ENCODE results near the gene CDH4.
A peak's percentile ranks its signal among the peaks of the same experiment; 100 is the strongest.

Gene CDH4

DNA sequence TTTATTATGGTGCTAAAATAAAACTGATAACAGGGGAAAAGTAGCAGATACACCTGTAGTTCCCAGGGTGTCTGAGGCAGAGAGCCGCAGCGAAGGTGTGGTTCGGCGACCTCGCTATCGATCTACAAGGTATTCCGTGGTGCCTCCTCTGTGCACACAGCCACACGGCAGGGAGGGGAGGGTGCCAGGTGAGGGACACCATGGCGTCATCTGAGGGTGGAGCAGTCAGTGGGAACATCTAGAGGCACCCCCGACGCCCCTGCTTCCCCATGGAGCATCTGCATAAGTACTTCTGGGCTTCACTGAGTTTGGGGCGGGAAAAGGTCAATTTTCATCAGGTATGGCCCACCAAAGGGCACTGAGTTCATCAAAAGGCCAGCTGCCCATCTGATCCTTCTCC, 570.3 kb downstream of the CDH4 start:
- Histone ChIP-seq H3K4me1 (ENCODE audit: control insufficient read depth, insufficient read depth, low read length) (no peaks in the 10 kb centered on the region), H3K27ac (ENCODE audit: extremely low read depth, low read depth, low read length) (no peak overlapping the region), H3K36me3 (ENCODE audit: control insufficient read depth in 2 of 2, insufficient read depth in 1 of 2, low read length in 2 of 2) (no peaks in the 10 kb centered on the region), H3K9me3 (ENCODE audit: control insufficient read depth, insufficient read depth, low read depth, low read length) (no peaks in the 10 kb centered on the region), H3K4me3 (ENCODE audit: low read depth, low read length) (no peak overlapping the region)
- CTCF ChIA-PET = no interaction called here
- no peak for TF ChIP-seq ZNF600 (tag by site-specific recombination; IDR thresholded peaks at IDR 0.05)
- no peak for TF ChIP-seq ZNF132 (tag by site-specific recombination; IDR thresholded peaks at IDR 0.05; ENCODE audit: borderline replicate concordance)
- TF ChIP-seq ZNF560 (tag by site-specific recombination; IDR thresholded peaks at IDR 0.05; ENCODE audit: borderline replicate concordance) = no peak
- TF ChIP-seq, protein P1, sequence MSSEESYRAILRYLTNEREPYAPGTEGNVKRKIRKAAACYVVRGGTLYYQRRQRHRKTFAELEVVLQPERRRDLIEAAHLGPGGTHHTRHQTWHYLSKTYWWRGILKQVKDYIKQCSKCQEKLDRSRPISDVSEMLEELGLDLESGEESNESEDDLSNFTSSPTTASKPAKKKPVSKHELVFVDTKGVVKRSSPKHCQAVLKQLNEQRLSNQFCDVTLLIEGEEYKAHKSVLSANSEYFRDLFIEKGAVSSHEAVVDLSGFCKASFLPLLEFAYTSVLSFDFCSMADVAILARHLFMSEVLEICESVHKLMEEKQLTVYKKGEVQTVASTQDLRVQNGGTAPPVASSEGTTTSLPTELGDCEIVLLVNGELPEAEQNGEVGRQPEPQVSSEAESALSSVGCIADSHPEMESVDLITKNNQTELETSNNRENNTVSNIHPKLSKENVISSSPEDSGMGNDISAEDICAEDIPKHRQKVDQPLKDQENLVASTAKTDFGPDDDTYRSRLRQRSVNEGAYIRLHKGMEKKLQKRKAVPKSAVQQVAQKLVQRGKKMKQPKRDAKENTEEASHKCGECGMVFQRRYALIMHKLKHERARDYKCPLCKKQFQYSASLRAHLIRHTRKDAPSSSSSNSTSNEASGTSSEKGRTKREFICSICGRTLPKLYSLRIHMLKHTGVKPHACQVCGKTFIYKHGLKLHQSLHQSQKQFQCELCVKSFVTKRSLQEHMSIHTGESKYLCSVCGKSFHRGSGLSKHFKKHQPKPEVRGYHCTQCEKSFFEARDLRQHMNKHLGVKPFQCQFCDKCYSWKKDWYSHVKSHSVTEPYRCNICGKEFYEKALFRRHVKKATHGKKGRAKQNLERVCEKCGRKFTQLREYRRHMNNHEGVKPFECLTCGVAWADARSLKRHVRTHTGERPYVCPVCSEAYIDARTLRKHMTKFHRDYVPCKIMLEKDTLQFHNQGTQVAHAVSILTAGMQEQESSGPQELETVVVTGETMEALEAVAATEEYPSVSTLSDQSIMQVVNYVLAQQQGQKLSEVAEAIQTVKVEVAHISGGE (tag by site-specific recombination; conservative IDR thresholded peaks at IDR 0.05; ENCODE audit: low read depth) = no peak
- TF ChIP-seq ZNF169 (tag by site-specific recombination; IDR thresholded peaks at IDR 0.05) = no peak
- no peak for TF ChIP-seq BCL6B (tag by site-specific recombination; IDR thresholded peaks at IDR 0.05)
- TF ChIP-seq ZNF341 (tag by site-specific recombination; IDR thresholded peaks at IDR 0.05; ENCODE audit: low read depth) = no peak
- TF ChIP-seq ZNF391 (tag by site-specific recombination; IDR thresholded peaks at IDR 0.05; ENCODE audit: borderline replicate concordance, low read depth) = no peak
- TF ChIP-seq ZNF354C (tag by site-specific recombination; IDR thresholded peaks at IDR 0.05; ENCODE audit: borderline replicate concordance, low read depth) = no peak
- TF ChIP-seq HOXD13 (CRISPR knock-in tag; IDR thresholded peaks at IDR 0.05; ENCODE audit: borderline replicate concordance) = no peak
- TF ChIP-seq ZNF660 (tag by site-specific recombination; IDR thresholded peaks at IDR 0.05) = no peak
- no peak for TF ChIP-seq SALL2 (tag by site-specific recombination; IDR thresholded peaks at IDR 0.05; ENCODE audit: borderline replicate concordance)
- TF ChIP-seq ZNF221 (tag by site-specific recombination; IDR thresholded peaks at IDR 0.05; ENCODE audit: borderline replicate concordance) = no peak
- POLR2A ChIA-PET = no interaction called here

GRCh38 chr20:61823242-61823641, 571.2 kb downstream of the CDH4 start:
- Histone ChIP-seq H3K4me3 (ENCODE audit: low read depth, low read length) (no peak overlapping the region), H3K4me1 (ENCODE audit: control insufficient read depth, insufficient read depth, low read length) (no peaks in the 10 kb centered on the region), H3K27ac (ENCODE audit: extremely low read depth, low read depth, low read length) (no peak overlapping the region), H3K36me3 (ENCODE audit: control insufficient read depth in 2 of 2, insufficient read depth in 1 of 2, low read length in 2 of 2) (no peaks in the 10 kb centered on the region), H3K9me3 (ENCODE audit: control insufficient read depth, insufficient read depth, low read depth, low read length) (no peaks in the 10 kb centered on the region; the same call in 1 of the 2 replicates)
- ChIA-PET POLR2A (no interaction called here), CTCF (no interaction called here)
- TF ChIP-seq MYNN (tag by site-specific recombination; IDR thresholded peaks at IDR 0.05; ENCODE audit: borderline replicate concordance) (no peak), ZNF184 (tag by site-specific recombination; IDR thresholded peaks at IDR 0.05) (no peak), ZNF416 (tag by site-specific recombination; IDR thresholded peaks at IDR 0.05) (no peak), ZNF157 (tag by site-specific recombination; IDR thresholded peaks at IDR 0.05) (no peak), ZNF513 (tag by site-specific recombination; IDR thresholded peaks at IDR 0.05) (peak; percentile 61; the same call in 1 of the 2 replicates), ZNF2 (tag by site-specific recombination; IDR thresholded peaks at IDR 0.05) (no peak)
- TF ChIP-seq, protein P2, sequence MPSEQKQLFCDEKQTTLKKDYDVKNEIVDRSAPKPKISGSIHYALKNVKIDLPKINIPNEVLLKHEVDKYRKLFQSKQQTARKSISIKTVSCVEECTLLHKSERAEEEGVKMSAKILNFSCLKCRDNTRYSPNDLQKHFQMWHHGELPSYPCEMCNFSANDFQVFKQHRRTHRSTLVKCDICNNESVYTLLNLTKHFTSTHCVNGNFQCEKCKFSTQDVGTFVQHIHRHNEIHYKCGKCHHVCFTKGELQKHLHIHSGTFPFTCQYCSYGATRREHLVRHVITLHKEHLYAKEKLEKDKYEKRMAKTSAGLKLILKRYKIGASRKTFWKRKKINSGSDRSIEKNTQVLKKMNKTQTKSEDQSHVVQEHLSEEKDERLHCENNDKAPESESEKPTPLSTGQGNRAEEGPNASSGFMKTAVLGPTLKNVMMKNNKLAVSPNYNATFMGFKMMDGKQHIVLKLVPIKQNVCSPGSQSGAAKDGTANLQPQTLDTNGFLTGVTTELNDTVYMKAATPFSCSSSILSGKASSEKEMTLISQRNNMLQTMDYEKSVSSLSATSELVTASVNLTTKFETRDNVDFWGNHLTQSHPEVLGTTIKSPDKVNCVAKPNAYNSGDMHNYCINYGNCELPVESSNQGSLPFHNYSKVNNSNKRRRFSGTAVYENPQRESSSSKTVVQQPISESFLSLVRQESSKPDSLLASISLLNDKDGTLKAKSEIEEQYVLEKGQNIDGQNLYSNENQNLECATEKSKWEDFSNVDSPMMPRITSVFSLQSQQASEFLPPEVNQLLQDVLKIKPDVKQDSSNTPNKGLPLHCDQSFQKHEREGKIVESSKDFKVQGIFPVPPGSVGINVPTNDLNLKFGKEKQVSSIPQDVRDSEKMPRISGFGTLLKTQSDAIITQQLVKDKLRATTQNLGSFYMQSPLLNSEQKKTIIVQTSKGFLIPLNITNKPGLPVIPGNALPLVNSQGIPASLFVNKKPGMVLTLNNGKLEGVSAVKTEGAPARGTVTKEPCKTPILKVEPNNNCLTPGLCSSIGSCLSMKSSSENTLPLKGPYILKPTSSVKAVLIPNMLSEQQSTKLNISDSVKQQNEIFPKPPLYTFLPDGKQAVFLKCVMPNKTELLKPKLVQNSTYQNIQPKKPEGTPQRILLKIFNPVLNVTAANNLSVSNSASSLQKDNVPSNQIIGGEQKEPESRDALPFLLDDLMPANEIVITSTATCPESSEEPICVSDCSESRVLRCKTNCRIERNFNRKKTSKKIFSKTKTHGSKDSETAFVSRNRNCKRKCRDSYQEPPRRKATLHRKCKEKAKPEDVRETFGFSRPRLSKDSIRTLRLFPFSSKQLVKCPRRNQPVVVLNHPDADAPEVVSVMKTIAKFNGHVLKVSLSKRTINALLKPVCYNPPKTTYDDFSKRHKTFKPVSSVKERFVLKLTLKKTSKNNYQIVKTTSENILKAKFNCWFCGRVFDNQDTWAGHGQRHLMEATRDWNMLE (tag by site-specific recombination; conservative IDR thresholded peaks at IDR 0.05; ENCODE audit: low read depth) = no peak
- TF ChIP-seq, protein P3, sequence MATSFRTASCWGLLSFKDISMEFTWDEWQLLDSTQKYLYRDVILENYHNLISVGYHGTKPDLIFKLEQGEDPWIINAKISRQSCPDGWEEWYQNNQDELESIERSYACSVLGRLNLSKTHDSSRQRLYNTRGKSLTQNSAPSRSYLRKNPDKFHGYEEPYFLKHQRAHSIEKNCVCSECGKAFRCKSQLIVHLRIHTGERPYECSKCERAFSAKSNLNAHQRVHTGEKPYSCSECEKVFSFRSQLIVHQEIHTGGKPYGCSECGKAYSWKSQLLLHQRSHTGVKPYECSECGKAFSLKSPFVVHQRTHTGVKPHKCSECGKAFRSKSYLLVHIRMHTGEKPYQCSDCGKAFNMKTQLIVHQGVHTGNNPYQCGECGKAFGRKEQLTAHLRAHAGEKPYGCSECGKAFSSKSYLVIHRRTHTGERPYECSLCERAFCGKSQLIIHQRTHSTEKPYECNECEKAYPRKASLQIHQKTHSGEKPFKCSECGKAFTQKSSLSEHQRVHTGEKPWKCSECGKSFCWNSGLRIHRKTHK (tag by site-specific recombination; IDR thresholded peaks at IDR 0.05) = no peak
